Mesodermal cell (in vitro differentiated cells): ENCODE results near the gene ATP10A.
"Not testable (repeated sequence)": the region's sequence is repeated elsewhere in the genome, so short reads cannot be mapped to it uniquely, and the experiment has no call there.

Experiments used
- H3K27ac ChIP-seq: 2 replicates; pipeline ENCODE4 v1.7.0; 2013; ENCODE audit warnings: mild to moderate bottlenecking, low read depth, low read length, moderate library complexity; ENCODE audit not compliant: severe bottlenecking
- H3K36me3 ChIP-seq: 2 replicates; pipeline ENCODE4 v1.7.1; 2013; ENCODE audit warnings: mild to moderate bottlenecking, low read length, moderate library complexity; ENCODE audit not compliant: control insufficient read depth, insufficient read depth
- H3K4me1 ChIP-seq: one replicate; pipeline ENCODE4 v1.7.1; 2013; ENCODE audit warnings: mild to moderate bottlenecking, low read length; ENCODE audit not compliant: insufficient read depth, control insufficient read depth, poor library complexity, severe bottlenecking
- H3K4me3 ChIP-seq: 2 replicates; pipeline ENCODE4 v1.7.0; 2013; ENCODE audit warnings: low read length, control low read depth, mild to moderate bottlenecking; ENCODE audit not compliant: insufficient read depth, poor library complexity, severe bottlenecking; ENCODE audit errors: extremely low read depth
- H3K9me3 ChIP-seq: 2 replicates; pipeline ENCODE4 v1.7.1; 2013; ENCODE audit warnings: mild to moderate bottlenecking, low read length, moderate library complexity; ENCODE audit not compliant: control insufficient read depth
- WGBS, 2 experiments: methylation state at CpG; one replicate each; pipeline ENCODE4 v1.1.5; 2013; ENCODE audit warnings: missing lambda C conversion rate in 2 of 2; ENCODE audit not compliant: insufficient coverage in 2 of 2; 5-methylcytosine and 5-hydroxymethylcytosine counted together

ATP10A gene

DNA sequence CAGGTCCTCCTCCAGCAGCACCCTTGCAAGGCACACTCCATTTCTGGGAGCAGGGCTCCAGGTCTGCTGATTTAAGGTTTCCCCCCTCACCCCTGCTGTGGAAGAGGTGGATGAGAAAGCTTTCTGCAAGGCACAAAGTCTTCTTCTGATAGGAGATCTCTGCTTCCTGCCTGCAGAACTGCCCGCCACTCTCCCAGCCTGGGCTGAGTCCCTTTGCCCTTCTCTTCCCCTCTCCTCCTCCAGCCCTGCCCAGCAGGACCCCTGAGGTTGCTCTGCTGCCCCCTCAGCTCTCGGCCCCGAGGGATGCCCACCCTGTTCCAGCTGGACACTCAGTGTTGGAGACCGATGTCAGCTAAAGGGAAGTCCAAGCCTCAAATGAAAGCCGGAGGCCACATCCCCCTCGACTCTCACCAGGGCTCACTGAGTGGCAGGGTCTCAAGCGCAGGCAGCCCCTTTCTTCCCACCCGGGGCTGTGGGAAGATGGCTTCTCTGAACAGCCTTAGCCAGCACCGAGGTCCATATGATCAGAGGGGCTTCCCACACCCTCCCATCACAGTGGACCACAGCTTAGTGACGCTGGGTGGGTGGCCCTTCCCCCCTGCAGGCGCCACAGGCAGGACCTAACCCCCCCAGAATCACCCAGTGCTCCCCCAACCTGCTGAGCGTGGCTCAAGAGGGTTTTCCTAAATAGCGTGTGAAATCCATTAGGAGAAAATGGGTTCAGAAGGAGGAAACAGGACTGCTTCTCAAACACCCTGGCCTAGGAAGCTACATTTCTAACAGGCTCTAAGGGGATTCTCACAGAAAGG, 4.0 kb downstream of the ATP10A start:
- peaks cover 12% of the 10 kb centered on the region for H3K4me1 ChIP-seq
- no peaks in the 10 kb centered on the region for H3K9me3 ChIP-seq
- 78 to 88% methylated on average over 9 of the region's 13 CpGs for WGBS, 2 experiments
- H3K36me3 ChIP-seq, result no peaks in the 10 kb centered on the region
- no peak overlapping the region for H3K27ac ChIP-seq
- no peak overlapping the region for H3K4me3 ChIP-seq

DNA sequence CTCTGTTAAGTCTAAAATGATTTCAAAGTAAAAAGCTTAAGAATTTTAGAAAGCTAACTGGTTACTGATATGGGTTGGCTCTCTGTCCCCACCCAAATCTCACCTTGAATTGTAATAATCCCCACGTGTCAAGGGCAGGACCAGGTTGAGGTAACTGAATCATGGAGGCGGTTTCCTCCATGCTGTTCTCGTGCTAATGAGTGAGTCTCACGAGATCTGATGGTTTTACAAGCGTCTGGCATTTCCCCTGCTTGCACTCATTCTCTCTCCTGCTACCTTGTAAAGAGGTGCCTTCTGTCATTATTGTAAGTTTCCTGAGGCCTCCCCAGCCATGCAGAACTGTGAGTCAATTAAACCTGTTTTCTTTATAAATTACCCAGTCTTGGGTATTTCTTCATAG, 7.1 kb downstream of the ATP10A start:
- 59 to 75% methylated on average over 3 to 5 of the region's 5 CpGs for WGBS, 2 experiments
- H3K36me3 ChIP-seq, H3K9me3 ChIP-seq, H3K4me3 ChIP-seq, H3K27ac ChIP-seq: not testable (repeated sequence)
- peaks cover 12% of the 10 kb centered on the region for H3K4me1 ChIP-seq

DNA sequence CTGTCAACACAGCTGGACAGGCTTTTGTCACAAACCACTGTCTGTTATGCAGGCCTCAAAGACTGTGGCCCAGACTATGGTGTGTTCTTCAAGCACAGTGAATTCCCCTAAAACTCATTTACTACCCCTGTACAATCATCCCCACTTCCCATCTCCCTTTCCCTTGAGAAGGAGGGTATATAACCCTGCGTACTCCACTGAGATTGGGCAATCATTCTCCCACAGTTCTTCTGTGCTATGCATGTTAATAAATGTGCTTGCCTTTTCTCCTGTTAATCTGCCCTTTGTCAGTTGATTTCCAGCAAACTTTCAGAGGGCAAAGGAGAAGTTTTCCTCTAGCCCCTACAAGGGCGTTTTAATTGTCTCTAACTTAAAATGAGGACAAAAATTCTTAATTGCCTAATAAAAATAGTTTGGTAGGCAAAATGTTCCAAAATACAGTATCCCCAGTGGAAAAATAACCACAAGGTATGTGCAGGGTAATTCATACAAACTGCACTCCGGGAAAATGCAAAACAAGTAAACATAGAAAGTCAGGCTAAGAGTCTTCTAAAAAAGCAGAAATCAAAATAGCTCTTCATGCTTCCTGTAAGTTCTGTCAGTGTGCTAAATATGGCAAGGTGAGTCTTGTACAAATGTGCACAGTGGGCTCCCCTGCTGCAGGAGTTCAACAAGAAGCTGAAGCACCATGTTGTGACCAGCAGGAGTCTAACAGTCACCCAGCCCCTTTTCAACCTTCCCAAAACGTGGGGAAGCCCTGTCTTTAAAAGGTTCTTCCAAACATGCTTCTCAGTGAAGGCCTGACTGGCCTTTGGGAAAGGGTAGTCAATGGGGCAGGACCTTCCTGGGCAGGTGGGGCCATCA, 10.2 kb downstream of the ATP10A start:
- Histone ChIP-seq H3K9me3 (no peaks in the 10 kb centered on the region), H3K4me1 (peaks cover 17% of the 10 kb centered on the region), H3K36me3 (no peaks in the 10 kb centered on the region), H3K27ac (no peak overlapping the region), H3K4me3 (no peak overlapping the region)
- 33 to 83% methylated on average over 1 to 2 of the region's 4 CpGs for WGBS, 2 experiments

DNA sequence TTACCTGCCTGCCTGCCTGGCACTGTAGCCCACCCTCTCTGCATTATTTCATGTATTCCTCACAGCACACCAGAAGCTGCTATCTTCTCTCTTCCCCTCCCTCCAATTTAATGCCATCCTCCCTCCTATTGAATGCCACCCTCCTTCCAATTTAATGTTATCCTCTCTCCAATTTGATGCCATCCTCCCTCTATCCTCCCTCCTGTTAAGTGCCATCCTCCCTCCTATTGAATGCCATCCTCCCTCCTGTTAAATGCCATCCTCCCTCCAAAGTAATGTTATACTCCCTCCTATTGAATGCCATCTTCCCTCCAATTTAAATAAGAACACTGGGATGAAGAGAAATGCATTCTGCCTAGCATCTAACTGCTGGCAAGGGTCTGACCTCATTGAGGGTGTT, 11.1 kb downstream of the ATP10A start:
- H3K27ac ChIP-seq, result no peak overlapping the region
- H3K36me3 ChIP-seq, result no peaks in the 10 kb centered on the region
- no peak overlapping the region for H3K4me3 ChIP-seq
- H3K4me1 ChIP-seq, result peaks cover 17% of the 10 kb centered on the region
- no peaks in the 10 kb centered on the region for H3K9me3 ChIP-seq

DNA sequence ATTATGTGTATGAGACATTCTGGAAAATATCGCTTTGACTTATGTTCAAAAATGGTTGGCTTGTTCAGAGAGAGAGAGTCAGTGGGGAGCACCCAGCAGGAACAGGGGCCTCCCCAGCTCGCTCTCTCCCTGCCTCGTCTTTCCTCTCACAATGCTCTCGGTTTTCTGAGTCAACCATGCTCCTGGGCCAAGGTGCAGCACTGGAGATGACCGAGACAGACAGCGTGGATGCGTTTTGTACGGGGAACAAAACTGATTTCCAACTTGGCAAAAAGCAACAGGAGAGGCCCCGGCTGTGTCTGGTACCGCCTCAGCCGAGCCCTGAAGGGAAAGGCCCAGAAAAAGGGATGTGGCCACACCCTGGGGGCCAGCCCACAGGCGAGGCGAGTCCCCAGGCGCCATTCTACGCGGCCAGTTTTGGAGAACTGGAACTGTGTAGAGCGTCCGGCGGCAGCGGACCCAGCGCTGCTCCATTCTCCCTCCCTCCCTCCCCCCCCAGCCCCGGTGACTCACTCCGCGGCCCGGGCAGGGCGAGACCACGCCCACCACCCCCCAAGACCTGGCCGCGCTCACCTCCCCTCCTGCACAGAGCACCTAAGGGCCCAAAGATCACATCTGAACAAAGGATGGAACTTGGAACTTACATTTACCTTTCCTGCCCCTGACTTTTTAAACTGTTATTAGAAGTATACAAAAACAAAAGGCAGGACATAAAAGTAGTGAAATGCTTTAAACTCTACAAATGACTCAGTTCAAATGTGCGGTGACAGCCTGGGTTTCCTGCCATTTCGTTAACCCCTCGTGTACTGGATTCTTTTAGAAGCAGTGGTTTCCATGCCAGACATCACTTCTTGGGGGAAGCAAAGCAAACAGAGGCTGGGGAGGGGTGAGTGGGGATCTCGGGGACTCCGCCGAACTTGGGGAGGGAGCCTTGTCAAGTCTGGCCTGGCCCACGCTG, 12.7 kb downstream of the ATP10A start:
- 23 to 30% methylated on average over 16 to 23 of the region's 36 CpGs for WGBS, 2 experiments
- no peaks in the 10 kb centered on the region for H3K36me3 ChIP-seq
- peaks cover 17% of the 10 kb centered on the region for H3K4me1 ChIP-seq
- peak overlapping the region; percentile 83 for H3K27ac ChIP-seq
- H3K4me3 ChIP-seq, result peak overlapping the region; percentile 24
- H3K9me3 ChIP-seq, result no peaks in the 10 kb centered on the region

DNA sequence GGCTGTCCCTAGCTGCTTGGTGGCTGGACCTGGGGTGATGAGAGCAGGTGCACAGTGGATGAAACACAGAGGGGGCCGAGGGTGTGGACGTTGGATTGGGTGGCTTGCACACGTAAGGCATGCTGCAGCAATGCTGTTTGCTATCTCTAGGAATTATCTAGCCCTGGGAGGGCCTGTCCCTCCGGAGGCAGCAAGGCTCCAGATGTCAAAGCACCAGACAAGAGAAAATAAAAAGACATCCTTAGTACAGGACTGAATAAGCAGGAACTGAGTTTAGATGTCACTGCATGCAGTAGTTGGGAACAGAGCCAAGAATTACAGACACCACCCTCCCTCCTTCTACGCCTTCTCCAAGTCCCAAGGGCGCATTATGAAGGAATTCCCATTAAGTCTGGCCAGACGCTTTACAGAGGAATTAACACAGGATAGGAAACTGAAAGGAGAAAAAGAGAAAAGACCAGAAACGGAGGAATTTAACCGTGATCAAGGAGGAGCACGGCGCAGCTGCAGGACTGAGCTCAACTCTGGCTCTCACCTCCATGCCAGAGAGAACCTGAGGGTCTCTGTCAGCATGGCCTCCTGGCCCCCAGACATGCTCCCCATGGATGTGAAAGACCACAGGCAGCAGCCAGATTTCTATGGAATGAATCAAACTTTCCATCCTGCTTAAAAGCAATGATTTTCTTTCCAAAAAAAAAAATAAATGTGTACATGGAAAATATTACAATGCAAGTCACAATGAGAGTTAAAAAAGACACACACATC, 13.8 kb downstream of the ATP10A start:
- Histone ChIP-seq H3K4me1 (peaks cover 17% of the 10 kb centered on the region), H3K9me3 (no peaks in the 10 kb centered on the region), H3K36me3 (no peaks in the 10 kb centered on the region), H3K27ac (peak overlapping the region; percentile 52), H3K4me3 (no peak overlapping the region)
- 51 to 60% methylated on average over 8 to 9 of the region's 11 CpGs for WGBS, 2 experiments

DNA sequence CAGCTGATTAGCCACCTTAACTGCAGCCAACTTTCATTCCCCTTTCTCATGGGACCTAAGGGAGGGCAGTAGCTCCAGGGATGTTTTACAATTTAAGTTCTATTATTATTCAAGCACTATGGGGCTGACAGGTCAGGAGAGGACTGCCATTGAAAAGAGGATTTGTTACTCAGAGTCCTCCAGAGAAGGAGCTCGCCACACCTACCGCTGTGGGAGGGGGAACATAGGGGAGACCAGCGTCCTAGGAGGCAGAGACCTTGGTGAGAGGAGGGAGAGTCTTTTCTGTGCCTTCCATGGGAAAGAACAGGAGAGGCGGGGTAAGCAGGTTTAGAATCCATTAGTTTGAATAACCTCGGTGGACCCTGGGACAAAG, 14.4 kb downstream of the ATP10A start:
- no peaks in the 10 kb centered on the region for H3K9me3 ChIP-seq
- H3K36me3 ChIP-seq, result no peaks in the 10 kb centered on the region
- H3K4me3 ChIP-seq, result no peak overlapping the region
- peaks cover 17% of the 10 kb centered on the region for H3K4me1 ChIP-seq
- 44 to 59% methylated on average over 4 to 5 of the region's 5 CpGs for WGBS, 2 experiments
- H3K27ac ChIP-seq, result no peak overlapping the region

DNA sequence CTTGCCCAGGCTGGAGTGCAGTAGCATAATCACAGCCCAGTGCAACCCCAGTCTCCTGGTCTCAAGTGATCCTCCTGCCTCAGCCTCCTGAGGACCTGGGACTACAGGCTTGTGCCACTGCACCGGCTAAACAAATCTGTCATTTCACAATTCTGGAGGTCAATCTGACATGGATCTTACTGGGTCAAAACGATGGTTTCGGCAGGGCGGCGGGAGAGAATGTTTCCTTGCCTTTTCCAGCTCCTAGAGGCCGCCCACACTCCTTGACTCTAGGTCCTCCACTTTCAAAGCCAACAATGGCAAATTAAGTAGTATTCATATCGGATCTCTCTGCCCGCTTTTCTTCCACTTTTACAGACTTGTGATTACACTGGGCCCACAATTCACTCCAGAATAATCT, 14.8 kb downstream of the ATP10A start:
- Histone ChIP-seq H3K36me3 (no peaks in the 10 kb centered on the region), H3K4me1 (peaks cover 17% of the 10 kb centered on the region), H3K4me3 (no peak overlapping the region), H3K27ac (no peak overlapping the region), H3K9me3 (no peaks in the 10 kb centered on the region)
- 91 to 92% methylated on average over 5 to 8 of the region's 8 CpGs for WGBS, 2 experiments

DNA sequence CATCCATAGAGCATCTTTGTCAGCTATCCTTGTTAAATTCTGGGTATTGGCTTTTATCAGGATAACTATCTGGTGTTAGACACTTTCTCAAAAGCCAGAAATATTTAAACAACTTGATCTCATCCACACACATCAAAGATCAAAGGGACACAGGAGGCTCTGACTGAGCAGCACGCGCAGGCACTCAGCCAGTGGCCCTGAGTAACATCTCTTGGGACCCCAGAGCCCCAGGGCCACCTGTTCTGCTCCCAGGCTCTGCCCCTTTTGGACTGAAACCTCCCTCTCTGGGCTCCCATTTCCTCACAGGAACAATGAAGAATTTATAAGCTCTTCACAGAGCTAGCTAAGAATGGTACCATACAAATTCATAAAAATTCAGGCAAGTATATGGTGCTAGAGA, 16.1 kb downstream of the ATP10A start:
- Histone ChIP-seq H3K36me3 (no peaks in the 10 kb centered on the region), H3K27ac (no peak overlapping the region), H3K9me3 (no peaks in the 10 kb centered on the region), H3K4me1 (peaks cover 17% of the 10 kb centered on the region), H3K4me3 (no peak overlapping the region)
- 67 to 75% methylated on average over 2 of the region's 2 CpGs for WGBS, 2 experiments

DNA sequence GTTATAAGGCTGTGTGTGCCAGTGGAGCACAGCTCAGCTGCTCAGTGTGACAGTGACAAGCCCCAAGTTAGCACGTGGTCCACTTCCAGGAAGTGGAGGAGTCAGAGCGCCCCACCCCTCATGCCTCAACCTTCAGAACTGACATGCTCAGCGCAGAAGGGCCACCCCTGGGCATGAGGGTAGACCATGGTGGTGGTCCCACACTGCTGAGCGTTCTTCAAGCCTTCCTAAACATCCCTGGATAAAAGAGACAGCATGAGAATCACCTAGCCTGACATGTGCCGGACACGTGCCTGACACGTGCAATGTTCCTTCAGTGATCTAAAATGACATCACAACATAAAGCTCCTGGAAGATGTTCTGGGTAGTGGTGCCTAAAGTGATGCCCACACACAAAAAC, 16.8 kb downstream of the ATP10A start:
- Histone ChIP-seq H3K36me3 (no peaks in the 10 kb centered on the region), H3K4me3 (no peak overlapping the region), H3K27ac (no peak overlapping the region), H3K9me3 (no peaks in the 10 kb centered on the region), H3K4me1 (peaks cover 17% of the 10 kb centered on the region)
- WGBS, 2 experiments, result 70 to 76% methylated on average over 3 to 4 of the region's 7 CpGs
